Stimulated activated CD8-positive, alpha-beta memory T cell treated with anti-CD3 and anti-CD28 coated beads, Interleukin-7, amount 100 ng/mL, for 1 hour (primary cell): Measurements from ENCODE around the gene C1orf210.

Experiments
- DNase-seq, 2 donors: peaks; one replicate each; pipeline ENCODE4 v3.0.0-alpha.2; 2020; ENCODE audit warnings: low read depth in 2 of 2

The C1orf210 gene

DNA sequence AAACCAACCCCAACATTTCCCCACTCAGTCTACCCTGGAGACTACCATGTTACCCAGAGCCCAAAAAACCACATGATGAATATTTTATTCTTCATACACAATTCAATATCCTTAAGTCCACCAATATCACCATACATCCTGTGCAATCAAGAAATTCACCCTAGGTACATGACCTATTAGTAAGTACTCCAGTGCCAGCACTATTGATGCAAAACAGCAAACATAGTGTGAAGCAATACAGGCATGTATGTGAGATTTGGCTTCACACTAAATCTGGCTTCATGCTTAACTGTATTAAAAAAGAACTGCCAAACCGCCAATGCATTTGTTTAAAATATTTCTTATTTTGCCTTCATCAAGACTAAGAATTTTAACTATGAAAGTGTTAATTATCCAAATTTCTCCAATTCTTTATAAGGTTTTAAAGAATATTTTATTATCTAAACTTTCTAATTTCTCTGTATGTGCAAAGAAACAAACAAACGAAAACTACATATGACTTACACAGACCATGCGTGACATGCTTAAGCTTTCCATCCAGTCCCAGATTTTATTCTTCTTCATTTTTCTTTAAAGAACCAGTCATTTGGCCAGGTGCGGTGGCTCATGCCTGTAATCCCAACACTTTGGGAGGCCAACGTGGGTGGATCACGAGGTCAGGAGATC lies 38.0 kb downstream of the C1orf210 start:
- no peak for DNase-seq

DNA sequence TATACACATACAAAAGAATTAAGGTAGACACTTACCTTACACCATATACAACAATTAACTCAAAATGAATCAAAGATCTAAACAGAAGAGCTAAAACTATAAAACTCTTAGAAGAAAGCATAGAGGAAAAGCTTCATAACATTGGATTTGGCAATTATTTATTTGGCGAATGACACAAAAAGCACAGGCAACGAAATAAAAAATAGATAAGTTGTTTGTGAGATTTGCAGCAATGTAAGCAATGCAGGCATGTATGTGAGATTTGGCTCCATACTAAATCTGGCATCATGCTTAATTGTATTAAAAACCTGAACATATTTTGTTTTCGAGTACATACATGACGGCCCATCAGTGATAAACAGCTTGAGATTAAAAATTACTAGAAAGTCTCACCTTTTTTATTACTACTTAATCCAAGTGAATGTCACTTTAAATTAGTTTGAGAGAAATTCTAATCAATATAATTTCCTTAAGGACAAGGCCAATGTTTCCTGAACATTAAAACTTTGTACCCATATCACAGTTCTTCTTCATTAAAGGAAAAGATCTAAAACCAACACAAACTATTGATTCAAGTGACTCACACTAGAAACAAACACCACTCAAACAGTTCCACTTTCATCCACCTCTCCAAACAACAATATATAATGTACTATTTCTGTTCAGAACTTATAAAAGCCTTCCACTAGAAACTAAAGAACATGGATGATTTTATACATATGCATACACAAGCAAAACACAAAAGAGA lies 38.7 kb downstream of the C1orf210 start:
- no peak for DNase-seq

DNA sequence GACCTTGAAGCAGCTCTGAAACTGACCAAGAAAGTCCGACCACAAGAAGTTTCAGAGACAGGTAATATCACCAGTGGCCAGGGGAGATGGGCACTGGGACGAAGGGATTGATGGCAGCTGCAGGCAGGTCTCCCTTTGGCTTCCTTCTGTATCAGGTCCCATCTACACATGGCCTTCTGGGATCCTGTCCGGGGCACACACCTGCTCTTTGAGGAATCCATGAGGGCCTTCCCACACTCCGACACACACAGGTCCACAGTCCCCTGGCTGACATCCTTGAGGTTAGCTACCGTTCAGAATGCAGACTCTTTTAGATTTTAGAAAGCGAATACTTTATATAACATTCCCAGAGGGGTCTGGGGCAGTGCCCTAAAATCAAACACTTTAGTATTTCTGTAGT lies 42.1 kb downstream of the C1orf210 start:
- no peak for DNase-seq

DNA sequence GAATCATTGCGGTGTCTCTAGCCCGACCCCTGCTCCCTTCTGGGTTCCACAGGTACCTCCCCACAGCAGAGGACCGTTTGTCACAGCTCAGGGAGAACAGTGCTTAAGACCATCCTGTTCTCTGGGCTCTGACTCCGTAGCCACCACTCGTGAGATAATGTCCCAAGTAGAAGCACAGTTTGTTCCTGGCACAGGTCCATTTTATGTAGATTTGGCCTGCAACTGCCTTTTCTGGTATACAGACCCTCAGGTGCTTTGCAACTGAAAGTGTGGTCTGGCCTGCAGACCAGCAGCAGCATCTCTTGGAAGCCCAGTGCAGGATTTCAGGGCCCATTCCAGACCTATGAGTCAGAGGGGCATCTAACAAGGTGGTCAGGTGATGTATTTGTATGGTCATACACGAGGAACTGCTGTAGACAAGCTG lies 44.0 kb downstream of the C1orf210 start:
- DNase-seq: no peak

DNA sequence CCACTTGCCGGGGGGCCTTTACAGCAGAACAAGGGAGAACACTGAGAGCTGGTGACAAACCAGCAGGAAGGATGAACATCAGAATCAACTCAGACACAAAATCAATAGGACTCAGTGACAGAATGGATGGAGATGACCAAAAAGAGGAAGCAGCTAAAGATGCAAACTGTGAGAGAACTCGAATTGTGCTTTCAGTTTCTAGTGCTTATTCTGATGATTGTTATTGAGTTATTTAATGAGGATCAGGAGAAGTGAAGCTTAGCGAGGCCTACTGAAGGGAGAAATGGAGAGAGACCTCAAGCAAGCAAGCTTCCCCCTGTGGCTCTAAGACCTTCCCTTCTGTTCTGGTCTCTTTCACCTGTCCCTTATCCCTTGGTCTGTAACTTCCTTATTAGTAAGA lies 45.9 kb downstream of the C1orf210 start:
- no peak for DNase-seq

DNA sequence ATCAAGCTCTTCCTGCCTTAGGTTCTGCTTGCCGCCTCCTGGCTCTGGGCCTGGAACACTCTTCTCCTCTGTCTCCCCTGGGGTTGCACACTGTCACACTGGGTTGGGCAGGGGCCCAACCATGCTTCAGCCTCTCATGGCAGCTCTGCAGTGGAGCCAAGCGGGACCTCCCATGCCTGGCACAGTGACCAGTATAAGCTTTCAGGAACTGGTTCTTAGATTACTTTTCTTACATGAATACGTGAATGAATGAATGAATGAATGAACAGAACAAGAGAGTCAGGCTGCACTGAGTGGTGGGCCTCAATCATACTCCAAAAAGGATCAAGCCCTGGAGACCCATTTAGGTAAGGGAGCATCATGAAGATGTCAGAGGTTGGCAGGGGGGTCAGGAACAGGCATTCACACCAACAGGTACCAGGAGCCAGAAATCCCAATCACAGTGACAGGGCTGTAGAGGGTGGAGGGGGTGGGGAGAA lies 46.4 kb downstream of the C1orf210 start:
- no peak for DNase-seq

DNA sequence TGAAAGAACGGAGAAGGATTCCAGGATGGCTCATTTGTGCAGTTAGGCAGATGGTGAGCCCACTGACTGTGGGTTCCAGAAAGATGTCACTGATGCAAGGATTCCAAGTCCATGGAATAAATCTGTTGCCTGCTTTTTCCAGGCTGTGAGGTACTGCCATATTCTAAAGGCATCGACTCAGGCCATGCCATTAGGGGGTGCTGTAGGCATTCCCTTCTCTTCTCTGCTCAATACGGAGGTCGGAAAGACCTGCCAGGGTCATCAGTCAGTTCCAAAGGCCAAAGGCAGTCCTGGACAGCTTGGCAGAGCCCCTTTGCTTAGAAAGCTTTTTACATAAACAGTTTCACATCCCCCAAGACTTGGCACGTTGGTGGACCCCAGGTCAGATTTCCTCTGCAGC lies 47.3 kb downstream of the C1orf210 start:
- DNase-seq: no peak

DNA sequence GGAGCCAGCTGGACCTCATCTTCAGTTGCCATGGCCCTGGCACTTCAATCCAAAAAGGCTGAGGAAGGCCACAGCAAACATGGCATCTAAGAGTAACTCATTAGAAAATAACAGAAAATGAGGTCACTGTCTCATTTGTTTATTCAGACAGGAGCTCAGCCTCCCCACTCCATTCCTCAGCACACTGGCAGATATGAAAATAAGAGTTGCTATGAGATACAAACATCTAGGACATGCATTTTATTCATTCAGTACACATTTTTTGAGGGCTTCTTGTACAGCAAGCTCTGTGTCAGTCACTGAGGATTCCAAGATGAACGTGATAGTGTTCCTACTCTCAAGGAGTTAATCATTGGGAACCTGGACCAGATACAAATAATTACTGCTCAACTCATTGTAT lies 48.3 kb downstream of the C1orf210 start:
- no peak for DNase-seq

DNA sequence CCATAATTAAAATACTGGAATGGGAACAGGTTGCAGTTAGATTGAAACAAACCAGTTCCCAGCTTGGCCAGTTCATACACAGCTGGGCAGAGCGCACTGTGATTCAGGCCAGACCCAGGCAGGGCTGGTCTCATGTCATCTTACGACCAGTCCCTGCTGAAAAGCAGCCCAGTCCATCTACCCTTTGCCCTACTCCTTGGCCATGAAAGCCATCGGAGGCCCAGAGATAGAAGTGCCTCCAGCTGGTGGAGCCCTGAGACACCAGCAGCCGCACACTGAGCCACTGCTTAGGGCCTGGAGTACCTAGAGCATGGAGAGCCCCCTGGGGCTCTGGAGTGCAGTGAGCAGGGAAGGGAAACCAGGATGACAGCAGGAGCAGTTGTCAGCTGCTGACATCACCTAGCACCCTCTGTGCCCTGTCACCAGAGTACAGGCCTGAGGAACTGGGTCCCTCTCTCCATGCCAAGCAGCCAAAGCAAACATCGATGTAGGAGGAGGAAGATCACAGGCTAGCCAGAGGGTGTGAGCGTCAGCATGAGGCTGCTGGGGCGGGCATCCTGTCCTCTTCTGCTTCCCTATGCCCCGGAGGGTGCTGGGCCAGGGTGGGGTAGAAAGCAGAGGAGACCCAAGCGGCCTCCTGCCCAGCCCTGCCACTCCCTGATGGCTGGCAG lies 49.8 kb downstream of the C1orf210 start:
- no peak for DNase-seq

DNA sequence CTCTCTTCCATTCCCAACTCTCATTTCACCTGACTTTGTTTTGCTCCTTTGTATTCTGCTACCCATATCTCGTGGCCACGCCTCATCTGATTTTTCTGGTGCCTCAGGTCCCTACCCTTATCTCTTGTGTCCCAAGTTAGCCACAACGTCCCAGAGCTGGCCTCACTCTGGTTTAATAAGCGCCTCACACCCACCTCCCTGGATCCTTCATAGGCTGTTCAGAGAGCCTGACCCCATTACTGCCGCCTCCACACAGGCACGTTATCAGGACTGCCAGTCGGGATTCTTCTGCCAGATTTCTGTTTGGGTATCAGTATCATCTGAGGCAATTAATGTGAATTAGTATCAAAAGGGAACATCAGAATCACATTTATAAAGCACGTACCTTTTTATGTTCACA lies 50.3 kb downstream of the C1orf210 start:
- no peak for DNase-seq

DNA sequence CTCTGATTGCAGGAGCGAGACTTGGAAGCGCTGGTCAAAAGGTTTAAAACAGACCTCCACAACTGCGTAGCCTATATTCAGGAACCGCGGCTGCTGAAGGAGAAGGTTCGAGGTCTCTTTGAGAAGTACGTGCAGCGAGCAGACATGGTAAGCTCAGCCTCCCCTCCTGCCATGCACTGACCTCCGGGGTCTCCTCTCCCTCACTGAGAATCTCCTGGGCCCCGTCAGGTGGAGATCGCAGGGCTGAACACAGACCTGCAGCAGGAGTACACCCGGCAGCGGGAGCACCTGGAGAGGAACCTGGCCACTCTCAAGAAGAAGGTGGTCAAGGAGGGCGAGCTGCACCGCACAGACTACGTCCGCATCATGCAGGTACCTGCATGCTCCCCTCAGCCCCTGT lies 51.1 kb downstream of the C1orf210 start:
- no peak for DNase-seq

DNA sequence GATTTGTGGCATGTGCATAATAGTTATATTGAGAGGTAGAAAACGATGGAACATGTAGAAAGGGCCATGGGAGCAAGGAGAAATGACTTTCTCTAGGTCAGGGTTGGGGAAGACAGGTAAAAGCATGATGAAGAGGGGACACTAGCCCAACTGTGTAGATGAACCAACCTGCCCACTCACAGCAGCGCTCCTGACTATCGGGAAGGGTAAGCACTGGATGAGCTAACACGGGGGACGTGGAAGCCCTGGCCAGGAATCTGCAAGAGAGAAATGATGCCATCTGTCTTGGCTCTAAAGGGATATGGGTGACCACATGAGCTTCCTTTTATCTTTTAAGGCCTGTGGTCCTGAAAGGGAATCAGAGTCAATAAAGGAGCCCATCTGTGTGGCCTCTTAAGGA lies 51.8 kb downstream of the C1orf210 start:
- no peak for DNase-seq

DNA sequence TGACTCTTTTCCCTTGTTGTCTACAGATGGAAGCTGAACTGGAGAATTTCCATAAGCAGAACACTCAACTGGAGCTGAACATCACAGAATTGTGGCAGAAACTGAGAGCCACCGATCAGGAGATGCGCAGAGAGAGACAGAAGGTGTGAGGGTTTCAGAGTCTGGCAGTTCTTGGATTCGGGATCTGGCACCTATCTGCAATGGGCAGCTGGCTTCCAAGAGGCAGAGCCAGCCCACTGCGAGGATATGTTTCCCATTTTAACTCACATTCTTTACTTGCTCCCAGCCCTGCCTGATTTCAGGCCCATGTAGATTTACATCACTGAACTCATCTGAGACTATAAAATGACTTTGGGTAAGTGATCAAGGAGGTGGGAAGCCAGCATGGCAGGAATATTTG lies 52.9 kb downstream of the C1orf210 start:
- DNase-seq: no peak

DNA sequence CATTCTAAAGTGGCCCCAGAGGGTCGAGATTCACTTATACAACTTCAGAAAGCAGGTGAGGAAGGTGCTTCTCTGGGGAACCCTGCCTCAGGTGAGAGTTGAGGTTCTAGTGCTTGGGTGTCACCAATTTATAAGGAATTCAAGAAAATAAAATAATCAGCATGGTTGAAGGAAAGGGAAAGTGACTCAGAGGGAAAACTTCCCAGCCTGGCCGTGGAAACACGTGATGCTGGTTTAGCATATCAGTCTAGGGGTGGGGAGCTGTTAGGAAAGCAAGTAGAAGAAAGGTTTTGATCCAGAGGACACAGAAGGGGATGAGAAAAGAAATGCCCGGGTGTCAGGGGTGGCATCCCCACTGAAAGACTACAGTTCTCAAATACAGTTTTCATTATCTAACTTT lies 53.3 kb downstream of the C1orf210 start:
- no peak for DNase-seq
